HG03521 (cell line): Measurements from ENCODE around the gene PPP1R12B.
"Not testable (repeated sequence)": the region's sequence is repeated elsewhere in the genome, so short reads cannot be mapped to it uniquely, and the experiment has no call there.

Source experiments
- ATAC-seq: cut with Tn5 transposase; IDR thresholded peaks from one replicate; pipeline ENCODE4 v1.9.1; 2021; ENCODE audit warnings: mild to moderate bottlenecking, moderate library complexity; ENCODE audit not compliant: unreplicated experiment

Gene PPP1R12B

GRCh38 chr1:202473266-202474045, 125.0 kb downstream of the PPP1R12B start:
- ATAC-seq = not testable (repeated sequence)

DNA sequence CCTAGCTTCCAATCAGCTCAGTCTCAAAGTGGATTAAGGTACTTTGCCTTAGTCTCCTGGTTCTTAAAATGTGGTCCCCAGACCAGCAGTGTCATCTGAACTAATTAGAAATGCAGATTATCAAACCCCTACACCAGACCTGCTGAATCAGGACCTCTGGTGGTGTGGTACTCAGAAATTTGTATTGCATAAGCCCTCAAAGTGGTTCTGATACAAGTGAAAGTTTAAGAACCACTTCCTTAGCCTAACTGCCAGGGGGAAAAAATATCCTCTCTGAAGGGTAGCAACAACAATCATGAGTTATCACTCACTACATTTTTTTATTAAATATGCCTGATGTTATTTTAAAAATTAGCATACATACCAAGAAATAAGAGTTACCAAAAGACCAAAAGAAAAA, 131.2 kb downstream of the PPP1R12B start:
- not testable (repeated sequence) for ATAC-seq

DNA sequence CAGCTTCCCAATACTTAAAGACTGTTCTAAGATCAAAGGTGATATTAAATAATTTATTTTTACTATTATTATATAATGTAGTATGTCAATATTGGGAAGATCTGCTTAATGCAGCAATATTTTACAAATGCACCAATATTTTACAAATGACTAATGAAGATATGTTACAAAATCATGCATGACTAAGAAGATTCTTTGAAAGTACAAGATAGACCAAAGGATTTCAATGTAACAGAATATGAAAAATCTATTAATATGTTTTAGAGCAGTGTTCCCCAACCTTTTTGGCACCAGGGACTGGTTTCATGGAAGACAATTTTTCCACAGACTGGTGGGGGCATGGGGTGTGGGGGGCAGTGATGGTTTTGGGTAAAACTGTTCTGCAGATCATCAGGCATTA, 132.1 kb downstream of the PPP1R12B start:
- not testable (repeated sequence) for ATAC-seq

DNA sequence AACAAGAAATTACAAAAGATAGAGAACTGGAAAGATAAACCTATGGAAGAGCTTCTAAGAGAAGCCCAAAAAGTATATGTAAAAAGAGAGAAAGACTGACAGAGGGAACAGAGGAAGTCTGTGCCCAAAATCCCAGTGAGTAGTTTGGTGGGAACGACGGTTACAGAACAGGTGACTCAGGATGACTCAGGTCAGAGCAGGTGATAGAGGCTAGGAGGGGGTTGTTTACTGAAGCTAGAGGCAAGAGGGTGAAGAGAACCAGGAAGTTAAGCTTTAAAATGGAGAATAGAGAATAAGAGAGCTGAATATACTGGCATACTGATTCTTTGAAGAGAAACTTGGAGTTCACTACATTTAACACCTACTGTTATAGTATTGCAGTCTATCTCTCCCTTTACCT, 134.9 kb downstream of the PPP1R12B start:
- ATAC-seq = not testable (repeated sequence)

DNA sequence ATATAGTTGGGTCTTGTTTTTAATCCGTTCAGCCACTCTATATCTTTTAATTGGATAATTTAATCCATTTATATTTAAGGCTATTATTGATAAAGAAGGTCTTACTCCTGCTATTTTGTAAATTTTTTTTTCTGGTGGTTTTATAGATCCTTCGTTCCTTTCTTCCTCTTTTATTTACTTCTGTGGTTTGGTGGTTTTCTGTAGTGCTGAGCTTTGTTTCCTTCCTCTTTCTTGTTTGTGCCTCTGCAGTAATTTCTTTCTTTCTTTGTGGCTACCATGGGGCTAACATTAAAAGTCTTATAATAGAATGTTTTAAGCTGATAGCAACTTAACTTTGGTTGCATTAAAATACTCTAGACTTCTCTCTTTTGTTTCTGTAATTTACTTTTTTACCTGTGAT, 135.5 kb downstream of the PPP1R12B start:
- not testable (repeated sequence) for ATAC-seq

- not testable (repeated sequence) for ATAC-seq
Observed at GRCh38 chr1:202484820-202485219, 136.3 kb downstream of the PPP1R12B start.

- ATAC-seq = peak; percentile 52
Observed at GRCh38 chr1:202488178-202488649, 139.7 kb downstream of the PPP1R12B start.

DNA sequence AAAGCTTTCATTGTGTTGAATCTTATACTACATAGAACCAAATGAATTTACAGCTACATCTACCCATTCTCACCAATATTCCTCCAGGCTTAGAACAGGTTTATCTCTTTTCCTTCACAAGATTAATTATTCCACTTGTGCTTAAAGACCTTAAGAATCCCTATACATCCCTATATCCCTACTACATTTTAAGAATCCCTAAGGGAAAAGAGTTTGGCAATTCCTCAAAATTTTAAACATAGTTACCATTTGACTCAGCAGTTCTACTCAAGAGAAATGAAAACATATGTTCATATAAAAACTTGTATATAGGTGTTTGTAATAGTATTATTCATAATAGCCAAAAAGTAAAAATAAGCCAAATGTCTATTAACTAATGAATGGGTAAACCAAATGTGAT, 140.6 kb downstream of the PPP1R12B start:
- not testable (repeated sequence) for ATAC-seq

DNA sequence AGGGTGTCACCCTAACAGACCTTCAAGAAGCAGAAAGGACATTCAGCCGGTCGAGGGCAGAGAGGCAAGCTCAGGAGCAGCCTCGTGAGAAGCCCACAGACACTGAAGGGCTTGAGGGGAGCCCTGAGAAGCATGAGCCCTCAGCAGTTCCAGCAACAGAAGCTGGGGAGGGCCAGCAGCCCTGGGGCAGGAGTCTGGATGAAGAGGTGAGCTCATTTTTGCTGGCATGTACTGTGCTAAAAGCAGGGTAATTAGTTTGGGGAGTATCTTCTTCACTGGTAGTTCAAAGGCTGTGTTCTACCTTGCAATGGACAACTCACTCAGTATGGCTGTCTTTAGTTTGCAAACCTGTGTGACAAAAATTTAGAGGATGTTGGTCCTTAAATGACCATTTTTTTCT, 144.6 kb downstream of the PPP1R12B start:
- not testable (repeated sequence) for ATAC-seq

DNA sequence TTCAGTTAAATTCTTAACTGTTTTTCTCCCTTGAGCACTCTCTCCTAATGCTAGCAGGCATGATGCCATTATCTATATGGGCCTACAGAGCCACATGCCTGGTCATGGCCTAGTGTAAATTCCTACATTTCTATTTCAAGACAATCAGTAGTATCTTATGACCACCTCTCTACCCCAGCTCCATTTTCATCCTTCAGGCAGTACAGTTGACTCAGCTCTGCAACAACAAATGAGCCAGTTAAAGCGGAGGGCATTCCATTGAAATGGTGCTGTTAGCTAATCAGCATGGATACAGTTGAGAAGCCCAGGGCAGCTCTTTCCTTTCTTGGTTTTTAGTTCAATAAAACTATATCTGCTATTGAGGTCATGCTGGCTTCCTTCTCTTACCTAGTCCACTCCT, 150.0 kb downstream of the PPP1R12B start:
- no peak for ATAC-seq

DNA sequence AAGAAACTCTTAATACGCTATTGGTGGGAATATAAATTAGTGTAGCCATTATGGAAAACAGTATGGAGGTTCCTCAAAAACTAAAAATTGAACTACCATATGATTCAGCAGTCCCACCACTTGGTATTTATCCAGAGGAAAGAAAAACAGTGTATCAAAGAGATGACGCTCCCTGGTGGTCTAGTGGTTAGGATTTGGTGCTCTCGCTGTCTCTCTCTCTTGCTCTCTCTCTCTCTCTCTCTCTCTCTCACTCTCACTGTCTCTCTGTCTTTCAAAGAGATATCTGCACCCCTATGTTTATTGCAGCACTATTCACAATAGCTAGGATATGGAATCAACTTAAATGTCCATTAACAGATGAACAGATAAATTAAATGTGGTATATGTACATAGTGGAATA, 151.5 kb downstream of the PPP1R12B start:
- not testable (repeated sequence) for ATAC-seq

GRCh38 chr1:202501281-202501680, 152.8 kb downstream of the PPP1R12B start:
- no peak for ATAC-seq

DNA sequence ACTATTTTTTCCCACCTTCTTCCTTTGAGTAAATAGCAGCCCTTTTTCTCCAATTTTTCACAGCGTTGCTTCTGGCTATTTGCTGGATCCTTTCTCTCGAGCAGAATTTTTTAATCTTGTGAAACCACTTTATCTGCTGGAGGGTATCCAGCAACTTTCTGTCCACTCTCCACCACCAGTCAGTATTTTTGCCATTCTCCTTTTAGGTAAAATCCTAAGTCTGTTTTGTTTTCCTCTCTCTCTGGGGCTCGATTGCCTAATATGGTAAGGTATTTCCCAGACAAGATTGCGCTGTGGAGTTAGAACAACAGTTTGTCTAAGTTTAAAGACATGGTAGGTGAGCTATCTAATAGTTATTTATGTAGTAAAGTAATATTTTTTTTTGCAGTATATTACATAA, 156.9 kb downstream of the PPP1R12B start:
- no peak for ATAC-seq

DNA sequence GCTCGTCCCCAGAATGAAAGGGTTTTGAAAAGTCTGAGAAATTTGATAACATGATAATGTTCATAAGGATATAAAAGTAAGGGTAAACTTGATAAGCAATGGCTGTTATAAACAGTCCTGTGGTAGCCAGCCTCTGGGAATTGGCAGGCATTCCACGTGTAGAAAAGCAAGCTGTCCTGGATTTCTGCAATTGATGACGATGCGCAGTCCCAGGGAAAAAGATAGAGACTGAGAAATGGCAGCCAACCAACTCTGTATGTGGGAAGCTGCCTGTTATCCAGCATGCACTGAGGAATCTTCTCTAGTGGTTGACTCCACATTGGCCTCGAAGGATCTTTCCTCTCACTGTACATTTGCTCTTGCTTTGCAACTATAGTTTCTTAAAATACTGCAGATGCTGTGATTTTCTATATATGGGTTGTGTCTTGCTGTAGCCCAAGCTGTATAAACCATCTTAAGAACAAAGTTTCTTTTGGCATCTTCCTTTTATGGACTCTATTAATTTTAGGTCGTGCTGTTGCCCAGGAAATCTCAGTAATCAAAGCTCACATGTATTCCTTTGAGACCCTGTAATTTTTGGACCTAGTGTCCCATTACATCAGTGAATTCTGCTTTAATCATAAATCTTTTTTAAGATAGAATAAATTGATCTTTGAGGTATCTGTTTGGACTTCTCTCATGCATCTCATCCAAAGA, 157.5 kb downstream of the PPP1R12B start:
- ATAC-seq = not testable (repeated sequence)

DNA sequence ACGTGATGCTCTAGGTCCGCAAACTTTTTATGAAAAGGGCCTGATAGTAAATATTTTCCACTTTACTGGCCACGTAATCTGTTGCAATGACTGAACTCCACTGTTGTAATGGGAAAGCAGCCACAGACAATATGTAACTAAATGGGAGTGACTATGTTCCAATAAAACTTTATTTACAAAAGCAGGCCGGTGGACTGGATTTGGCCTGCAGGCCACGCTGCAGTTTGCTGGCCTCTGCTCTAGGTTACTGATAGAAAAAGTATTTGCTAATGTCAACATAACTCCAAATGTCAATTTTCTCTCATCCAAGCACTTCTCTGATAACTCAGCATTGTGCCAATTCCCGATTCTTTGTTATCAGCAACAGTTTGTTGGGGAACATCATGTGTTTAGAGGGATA, 160.4 kb downstream of the PPP1R12B start:
- not testable (repeated sequence) for ATAC-seq

DNA sequence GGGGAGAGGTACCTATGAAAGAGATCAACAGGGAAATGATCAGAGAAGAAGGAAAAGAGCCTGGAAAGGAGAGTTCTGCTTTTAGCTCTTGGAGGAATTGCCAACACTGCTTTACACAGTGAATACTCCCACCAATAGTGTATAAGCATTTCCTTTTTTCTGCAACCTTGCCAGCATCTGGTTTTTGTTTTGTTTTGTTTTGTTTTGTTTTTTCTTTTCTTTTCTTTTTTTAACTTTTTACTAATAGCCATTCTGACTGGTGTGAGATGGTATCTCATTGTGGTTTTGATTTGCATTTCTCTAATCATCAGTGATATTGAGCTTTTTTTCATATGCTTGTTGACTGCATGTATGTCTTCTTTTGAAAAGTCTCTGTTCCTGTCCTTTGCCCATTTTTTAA, 165.4 kb downstream of the PPP1R12B start:
- ATAC-seq = not testable (repeated sequence)

- ATAC-seq = no peak
Observed at GRCh38 chr1:202516434-202516877, 168.0 kb downstream of the PPP1R12B start.

DNA sequence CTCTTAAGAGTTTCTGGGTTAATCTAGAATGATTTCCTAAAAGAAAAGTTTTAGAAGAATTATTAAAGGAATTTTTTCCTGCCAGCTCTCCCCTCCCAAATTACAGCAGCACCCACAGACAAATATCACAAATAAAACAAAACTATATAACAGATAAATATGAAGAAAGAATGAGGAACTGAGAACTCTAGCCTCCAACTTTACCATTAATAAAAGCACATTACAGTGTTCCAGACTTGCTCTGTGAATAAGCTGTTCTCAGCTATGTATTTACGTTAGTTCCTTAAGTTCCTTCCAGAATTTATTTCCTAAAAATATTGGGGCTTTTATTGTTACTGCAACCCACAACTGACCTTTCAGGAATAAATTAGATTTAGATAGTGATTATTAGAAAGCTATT, 168.6 kb downstream of the PPP1R12B start:
- ATAC-seq = not testable (repeated sequence)

DNA sequence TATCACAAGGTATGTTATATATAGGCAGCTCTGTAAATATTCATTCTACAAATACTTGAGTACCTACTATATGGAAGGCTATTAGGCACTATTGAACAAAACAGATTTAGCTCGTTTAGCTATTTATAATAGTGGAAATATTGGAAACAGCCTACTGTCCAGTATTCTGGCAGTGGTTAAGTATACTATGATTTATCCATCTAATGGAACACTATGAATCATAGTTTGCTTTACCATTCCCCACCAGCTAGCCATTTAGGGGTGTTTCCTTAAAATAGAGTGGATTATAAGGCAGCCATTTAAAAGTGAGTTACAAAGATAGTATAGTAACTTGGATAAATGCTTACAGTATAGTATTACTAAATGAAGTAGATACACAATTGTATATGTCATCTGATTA, 169.7 kb downstream of the PPP1R12B start:
- ATAC-seq = not testable (repeated sequence)

GRCh38 chr1:202518905-202519304, 170.4 kb downstream of the PPP1R12B start:
- ATAC-seq = not testable (repeated sequence)

- not testable (repeated sequence) for ATAC-seq
Observed at GRCh38 chr1:202520129-202520856, 171.8 kb downstream of the PPP1R12B start.
